K562 (cell line): Measurements from ENCODE around the gene DMD. TPM values are rescaled to one million over a fixed set of nuclear protein-coding genes. Genes with fewer than 3 reads are reported as not detected.

Experiments
- ATAC-seq: fragments of 200-7000 bp; cut with Tn5 transposase; 3 replicates; pipeline ENCODE4 v1.9.1; 2020; ENCODE audit warnings: moderate library complexity
- BruUV-seq: library from RNA; stranded (reverse); fragments of 400-500 nt; replicated peaks from 2 replicates; lab custom pipeline; 2021; lab: Mats Ljungman, UMichigan
- CTCF ChIA-PET: fragments of 300-600 bp; formaldehyde crosslinking; extraction: SDS; loops from one replicate; lab custom pipeline; 2021; ENCODE audit warnings: low intra/inter-chr PET ratio; lab: Yijun Ruan, JAX
- POLR2A ChIA-PET: fragments of 300-600, 350-650 bp; sonication (Branson Sonifier 250); formaldehyde crosslinking; extraction: SDS; loops from one replicate; lab custom pipeline; 2021; ENCODE audit warnings: antibody characterized with exemption, inconsistent platforms; lab: Yijun Ruan, JAX
- DNase-seq, 4 experiments: peaks; one replicate each; pipeline versions ENCODE4 v3.0.0 to v3.0.0-alpha.2; 2011 to 2018; ENCODE audit warnings: low spot score in 3 of 4, mixed read lengths in 3 of 4; ENCODE audit errors: extremely low read depth in 1 of 4
- FAIRE-seq: peaks from 2 replicates; lab custom pipeline; 2011; peaks lifted over from hg19 to GRCh38; lab: Jason Lieb, UNC
- H2AFZ ChIP-seq: 2 replicates; pipeline ENCODE4 v1.6.0; 2011; ENCODE audit warnings: low read depth, low read length, control low read depth, inconsistent platforms
- H3K27ac ChIP-seq: fragments of 200-600 bp; 3 replicates; pipeline ENCODE4 v1.8.0; 2011; ENCODE audit warnings: low read depth, mild to moderate bottlenecking, control low read depth, inconsistent platforms, low read length, moderate library complexity, mixed read lengths; ENCODE audit errors: extremely low read depth
- H3K27me3 ChIP-seq, 2 experiments: fragments of 300-600 bp in 1 of 2; 2 replicates in 1 of 2; 3 replicates in 1 of 2; pipeline versions ENCODE4 v1.6.0 to v1.8.0; 2011; ENCODE audit warnings: inconsistent platforms in 2 of 2, low read length in 2 of 2, mild to moderate bottlenecking in 1 of 2, mixed read lengths in 1 of 2, moderate library complexity in 1 of 2; ENCODE audit not compliant: control insufficient read depth in 2 of 2, insufficient read depth in 2 of 2
- H3K36me3 ChIP-seq: fragments of 300-600 bp; 3 replicates; pipeline ENCODE4 v1.8.0; 2011; ENCODE audit warnings: mild to moderate bottlenecking, low read length, inconsistent platforms; ENCODE audit not compliant: control insufficient read depth, insufficient read depth
- H3K4me1 ChIP-seq, 2 experiments: fragments of 200-600 bp in 1 of 2; replicated peaks in 1 of 2; 2 replicates in 1 of 2; 3 replicates in 1 of 2; pipeline versions ENCODE4 v1.5.1 to v1.8.0; 2011; ENCODE audit warnings: inconsistent platforms in 2 of 2, low read length in 2 of 2, mild to moderate bottlenecking in 1 of 2, mixed read lengths in 1 of 2, moderate library complexity in 1 of 2; ENCODE audit not compliant: control insufficient read depth in 2 of 2, insufficient read depth in 2 of 2
- H3K4me2 ChIP-seq: 2 replicates; pipeline ENCODE4 v1.6.1; 2011; ENCODE audit warnings: low read length, control low read depth, inconsistent platforms, mixed read lengths; ENCODE audit not compliant: insufficient read depth
- H3K4me3 ChIP-seq: fragments of 200-600 bp; sonication (generic), shearing (Covaris generic); 2 replicates; pipeline ENCODE4 v1.5.1; 2016; ENCODE audit warnings: control low read depth, inconsistent platforms
- H3K79me2 ChIP-seq: fragments of 200-600 bp; 3 replicates; pipeline ENCODE4 v1.8.0; 2011; ENCODE audit warnings: low read length, inconsistent platforms; ENCODE audit not compliant: control insufficient read depth, insufficient read depth
- H3K9ac ChIP-seq, 2 experiments: 2 replicates each; pipeline versions ENCODE4 v1.6.0 to v1.6.1; 2011; ENCODE audit warnings: low read depth in 2 of 2, low read length in 2 of 2, control low read depth in 1 of 2, inconsistent platforms in 1 of 2, mild to moderate bottlenecking in 1 of 2, mixed read lengths in 1 of 2; ENCODE audit not compliant: insufficient read depth in 1 of 2
- H3K9me1 ChIP-seq: one replicate; pipeline ENCODE4 v1.6.0; 2011; ENCODE audit warnings: inconsistent platforms, mild to moderate bottlenecking, low read length, moderate library complexity; ENCODE audit not compliant: control insufficient read depth, insufficient read depth
- H3K9me3 ChIP-seq: replicated peaks from 2 replicates; pipeline ENCODE4 v1.5.1; 2011; ENCODE audit warnings: low read depth, low read length, inconsistent platforms; ENCODE audit not compliant: control insufficient read depth, insufficient read depth
- H4K20me1 ChIP-seq: replicated peaks from 2 replicates; pipeline ENCODE4 v1.6.1; 2011; ENCODE audit warnings: low read length, inconsistent platforms, mixed read lengths; ENCODE audit not compliant: control insufficient read depth, insufficient read depth
- CEBPZ ChIP-seq: fragments of 150-350 bp; IDR thresholded peaks from 2 replicates; pipeline ENCODE4 v1.6.1; 2014; ENCODE audit warnings: low read depth, mild to moderate bottlenecking, low read length, borderline replicate concordance
- CHD2 ChIP-seq: IDR thresholded peaks from 2 replicates; pipeline ENCODE4 v1.6.1; 2011; ENCODE audit warnings: low read depth, low read length
- ELF1 ChIP-seq: fragments of 200-800 bp; sonication (Bioruptor generic); IDR thresholded peaks from 2 replicates; pipeline ENCODE4 v1.6.1; 2016; ENCODE audit warnings: missing genetic modification characterization, missing compliant biosample characterization
- ETS2 ChIP-seq: IDR thresholded peaks from 2 replicates; pipeline ENCODE4 v1.6.1; 2016; ENCODE audit warnings: borderline replicate concordance, missing genetic modification characterization, mild to moderate bottlenecking, moderate library complexity, missing compliant biosample characterization; ENCODE audit not compliant: poor library complexity, severe bottlenecking
- GTF3C2 ChIP-seq: IDR thresholded peaks from 3 replicates; pipeline ENCODE4 v1.6.1; 2011; ENCODE audit warnings: borderline replicate concordance, mild to moderate bottlenecking, moderate library complexity; ENCODE audit not compliant: insufficient read length; ENCODE audit errors: extremely low read depth
- KDM1A ChIP-seq, 2 experiments: fragments of 450-650 bp; IDR thresholded peaks; 2 replicates each; pipeline ENCODE4 v1.6.1; 2016; ENCODE audit warnings: mild to moderate bottlenecking in 2 of 2
- MECOM ChIP-seq: fragments of 250-450 bp; sonication (Bioruptor Pico); IDR thresholded peaks from 2 replicates; pipeline ENCODE4 v1.8.0; 2022; ENCODE audit warnings: inconsistent platforms
- MXD1 ChIP-seq: fragments of 250-450 bp; sonication (Bioruptor Pico); IDR thresholded peaks from 2 replicates; pipeline ENCODE4 v1.8.0; 2021; ENCODE audit warnings: borderline replicate concordance, mild to moderate bottlenecking, moderate library complexity; ENCODE audit not compliant: poor library complexity, severe bottlenecking
- PRMT5 ChIP-seq: sonication (generic); formaldehyde crosslinking; IDR thresholded peaks from 2 replicates; pipeline ENCODE4 v1.5.0; 2020; ENCODE audit warnings: missing genetic modification reagents
- SIX5 ChIP-seq, 2 experiments: IDR thresholded peaks; 2 replicates each; pipeline ENCODE4 v1.6.1; 2011; ENCODE audit warnings: low read length in 2 of 2, borderline replicate concordance in 1 of 2, low read depth in 1 of 2, mild to moderate bottlenecking in 1 of 2, moderate library complexity in 1 of 2; ENCODE audit not compliant: insufficient read depth in 1 of 2
- SLC30A9 ChIP-seq: fragments of 250-450 bp; sonication (Bioruptor Pico); IDR thresholded peaks from 2 replicates; pipeline ENCODE4 v1.8.0; 2022; ENCODE audit warnings: mild to moderate bottlenecking, moderate library complexity
- YY1 ChIP-seq, 3 experiments: IDR thresholded peaks; 2 replicates each; pipeline ENCODE4 v1.6.1; 2011; ENCODE audit warnings: low read length in 2 of 3, mild to moderate bottlenecking in 2 of 3, moderate library complexity in 2 of 3, borderline replicate concordance in 1 of 3, control low read depth in 1 of 3, low read depth in 1 of 3; ENCODE audit not compliant: insufficient read depth in 3 of 3, insufficient replicate concordance in 2 of 3, control insufficient read depth in 1 of 3, insufficient read length in 1 of 3; ENCODE audit errors: extremely low read depth in 1 of 3
- ZC3H4 ChIP-seq: sonication (generic); formaldehyde crosslinking; IDR thresholded peaks from 2 replicates; pipeline ENCODE4 v1.9.0; 2021; ENCODE audit warnings: missing genetic modification reagents, borderline replicate concordance
- ZNF436 ChIP-seq: fragments of 250-450, 450-650 bp; sonication (Bioruptor Pico); formaldehyde crosslinking; IDR thresholded peaks from 2 replicates; pipeline ENCODE4 v1.7.0; 2020; ENCODE audit warnings: mild to moderate bottlenecking
- WGBS: fragments of 100-300 bp; shearing (Covaris generic); methylation state at CpG from one replicate; pipeline ENCODE4 v1.1.6; 2016; ENCODE audit warnings: low coverage, mixed read lengths; ENCODE audit not compliant: insufficient coverage; ENCODE audit errors: missing lambda C conversion rate; 5-methylcytosine and 5-hydroxymethylcytosine counted together
- in situ Hi-C: fragments of 300-500 bp; cut with MboI; formaldehyde crosslinking; loops from 4 replicates; pipeline ENCODE4 v1.15.0; 2018; ENCODE audit warnings: inconsistent platforms, mixed read lengths
- intact Hi-C: fragments of 100-400 bp; cut with micrococcal nuclease; formaldehyde crosslinking; loops from 2 replicates; pipeline ENCODE4 v1.14.2; 2022
- polyA plus RNA-seq, 8 experiments: library from polyadenylated mRNA; depleted of rRNA in 4 of 8; stranded (reverse) in 5 of 8; unstranded in 3 of 8; fragments of >200 nt; fragmentation: Nextera tagmentation in 2 of 8; fragmentation: Illumina TruSeq in 1 of 8; extraction: Ambion mirVana in 2 of 8; extraction: Trizol in 1 of 8; gene quantifications; 2 replicates each; pipeline versions ENCODE4 v1.2.1 to v1.2.3, GENCODE V29; 2011 to 2014; ENCODE audit warnings: inconsistent platforms in 1 of 8, missing spikeins in 1 of 8
- total RNA-seq, 7 experiments: library from RNA; depleted of rRNA in 6 of 7; stranded (reverse); fragments of >200 nt in 6 of 7; fragmentation: Illumina TruSeq in 2 of 7; extraction: Trizol in 2 of 7; gene quantifications; 2 replicates each; pipeline versions ENCODE4 v1.2.1 to v1.2.3, GENCODE V29; 2011 to 2021; ENCODE audit warnings: low replicate concordance in 1 of 7

DMD gene
- total and polyA plus RNA-seq, 9 of the 15 experiments (the other 6 are each of a cell fraction or from before 2014, with no cell fraction given): 3.8 to 20.4 (median 11.4) TPM

GRCh38 chrX:32618154-32618553, 593.2 kb downstream of the DMD start (continued):
- no peak for TF ChIP-seq ETS2 (tag)
- TF ChIP-seq SLC30A9 (CRISPR knock-in tag): no peak
- TF ChIP-seq MECOM (CRISPR knock-in tag): no peak
- TF ChIP-seq PRMT5 (CRISPR knock-in tag): no peak

- in situ Hi-C loops (no loop called here), intact Hi-C loops (no loop called here)
- WGBS: 0% methylated on average over 2 of the region's 2 CpGs
- no peak overlapping the region for H3K4me2 ChIP-seq
- H3K4me3 ChIP-seq: no peak overlapping the region
- no peak overlapping the region for H2AFZ ChIP-seq
- H3K4me1 ChIP-seq: no peaks in the 10 kb centered on the region
- H3K36me3 ChIP-seq: no peaks in the 10 kb centered on the region
- no peak for DNase-seq
- no peaks in the 10 kb centered on the region for H3K79me2 ChIP-seq
- H3K9me1 ChIP-seq: no peaks in the 10 kb centered on the region
- no TSS peak for BruUV-seq
- ATAC-seq: no peak
- ChIA-PET CTCF (no interaction called here), POLR2A (no interaction called here)
- no peaks in the 10 kb centered on the region for H3K27me3 ChIP-seq
- no peak overlapping the region for H3K9ac ChIP-seq
- FAIRE-seq: no peak
- no peaks in the 10 kb centered on the region for H4K20me1 ChIP-seq
- H3K27ac ChIP-seq: no peak overlapping the region
- no peaks in the 10 kb centered on the region for H3K9me3 ChIP-seq
- TF ChIP-seq GTF3C2: no peak
- no peak for TF ChIP-seq ELF1
- no peak for TF ChIP-seq ZNF436 (CRISPR knock-in tag)
- no peak for TF ChIP-seq KDM1A (IDR thresholded peaks at IDR 0.05)
- no peak for TF ChIP-seq CHD2
- no peak for TF ChIP-seq MXD1
- no peak for TF ChIP-seq ZC3H4
- TF ChIP-seq SIX5 (IDR thresholded peaks at IDR 0.05; ENCODE audit: borderline replicate concordance in 1 of 2, insufficient read depth in 1 of 2, low read depth in 1 of 2, low read length in 2 of 2): no peak
- TF ChIP-seq CEBPZ: no peak
- no peak for TF ChIP-seq YY1 (IDR thresholded peaks at IDR 0.05; ENCODE audit: borderline replicate concordance in 1 of 3, control insufficient read depth in 1 of 3, extremely low read depth in 1 of 3, insufficient read depth in 3 of 3, insufficient read length in 1 of 3, insufficient replicate concordance in 2 of 3, low read depth in 1 of 3, low read length in 2 of 3)
Measured at GRCh38 chrX:32614707-32615106, 596.6 kb downstream of the DMD start.
